IMR-90 (cell line): ENCODE data around the gene VPS41. TPM values are rescaled to one million over a fixed set of nuclear protein-coding genes. Genes with fewer than 3 reads are reported as not detected.

ENCODE experiments used
- ATAC-seq: fragments of 200-7000 bp; cut with Tn5 transposase; 2 replicates; pipeline ENCODE4 v1.9.1; 2020; ENCODE audit warnings: low read depth, mild to moderate bottlenecking, moderate library complexity
- BruUV-seq: library from RNA; stranded (reverse); fragments of 400-500 nt; replicated peaks from 2 replicates; lab custom pipeline; 2021; lab: Mats Ljungman, UMichigan
- CTCF ChIA-PET: fragments of 300-600 bp; formaldehyde crosslinking; extraction: SDS; loops from one replicate; lab custom pipeline; 2021; ENCODE audit warnings: antibody characterized with exemption; lab: Yijun Ruan, JAX
- POLR2A ChIA-PET: fragments of 300-600 bp; sonication (Branson Sonifier 250); formaldehyde crosslinking; loops from one replicate; lab custom pipeline; 2022; ENCODE audit warnings: antibody characterized with exemption; ENCODE audit not compliant: unreplicated experiment; lab: Charles Lee
- DNase-seq: peaks from one replicate; pipeline ENCODE4 v3.0.0; 2013
- H2AFZ ChIP-seq: replicated peaks from 2 replicates; pipeline ENCODE3; 2013; ENCODE audit warnings: low read length, mild to moderate bottlenecking; ENCODE audit not compliant: poor library complexity
- H2AK5ac ChIP-seq: 2 replicates; pipeline ENCODE4 v1.6.1; 2013; ENCODE audit warnings: low read depth, low read length, inconsistent platforms
- H2AK9ac ChIP-seq: replicated peaks from 2 replicates; pipeline ENCODE3; 2013; ENCODE audit warnings: mild to moderate bottlenecking, low read depth, low read length, moderate library complexity; ENCODE audit not compliant: poor library complexity
- H2BK120ac ChIP-seq: 2 replicates; pipeline ENCODE4 v1.6.1; 2013; ENCODE audit warnings: low read depth, low read length, inconsistent platforms
- H2BK15ac ChIP-seq: 3 replicates; pipeline ENCODE4 v1.6.1; 2013; ENCODE audit warnings: low read depth, low read length, inconsistent platforms
- H2BK20ac ChIP-seq: 2 replicates; pipeline ENCODE4 v1.6.1; 2013; ENCODE audit warnings: low read depth, mild to moderate bottlenecking, inconsistent platforms, low read length, moderate library complexity
- H2BK5ac ChIP-seq: 2 replicates; pipeline ENCODE4 v1.6.1; 2013; ENCODE audit warnings: mild to moderate bottlenecking, low read depth, low read length, inconsistent platforms; ENCODE audit not compliant: poor library complexity, severe bottlenecking
- H3K14ac ChIP-seq: replicated peaks from 2 replicates; pipeline ENCODE4 v1.6.1; 2013; ENCODE audit warnings: low read depth, low read length, inconsistent platforms
- H3K18ac ChIP-seq: 2 replicates; pipeline ENCODE4 v1.6.1; 2013; ENCODE audit warnings: low read depth, low read length, control low read depth
- H3K23ac ChIP-seq: 2 replicates; pipeline ENCODE4 v1.6.1; 2013; ENCODE audit warnings: low read depth, low read length, inconsistent platforms
- H3K27ac ChIP-seq: 2 replicates; pipeline ENCODE4 v1.5.1; 2013; ENCODE audit warnings: mild to moderate bottlenecking, control low read depth, low read length; ENCODE audit not compliant: insufficient read depth
- H3K27me3 ChIP-seq: 2 replicates; pipeline ENCODE4 v1.6.1; 2013; ENCODE audit warnings: low read length; ENCODE audit not compliant: control insufficient read depth, insufficient read depth
- H3K36me3 ChIP-seq: 2 replicates; pipeline ENCODE4 v1.6.1; 2013; ENCODE audit warnings: low read length, mixed read lengths; ENCODE audit not compliant: control insufficient read depth, insufficient read depth
- H3K4ac ChIP-seq: 2 replicates; pipeline ENCODE4 v1.6.1; 2013; ENCODE audit warnings: low read depth, low read length, inconsistent platforms
- H3K4me1 ChIP-seq: 2 replicates; pipeline ENCODE4 v1.6.1; 2013; ENCODE audit warnings: low read length, mixed read lengths; ENCODE audit not compliant: control insufficient read depth, insufficient read depth
- H3K4me2 ChIP-seq: 2 replicates; pipeline ENCODE4 v1.6.1; 2013; ENCODE audit warnings: low read depth, mild to moderate bottlenecking, control low read depth, low read length, moderate library complexity
- H3K4me3 ChIP-seq: 2 replicates; pipeline ENCODE4 v1.5.1; 2013; ENCODE audit warnings: low read depth, mild to moderate bottlenecking, control low read depth, low read length, moderate library complexity; ENCODE audit not compliant: insufficient read depth
- H3K56ac ChIP-seq: 2 replicates; pipeline ENCODE4 v1.6.1; 2013; ENCODE audit warnings: low read length, inconsistent platforms; ENCODE audit not compliant: insufficient read depth; ENCODE audit errors: extremely low read depth
- H3K79me1 ChIP-seq, 2 experiments: 2 replicates each; pipeline ENCODE4 v1.6.1; 2013; ENCODE audit warnings: low read length in 2 of 2, inconsistent platforms in 1 of 2, low read depth in 1 of 2
- H3K9ac ChIP-seq: 2 replicates; pipeline ENCODE4 v1.6.1; 2013; ENCODE audit warnings: low read depth, low read length, control low read depth
- H3K9me1 ChIP-seq: 2 replicates; pipeline ENCODE4 v1.6.1; 2013; ENCODE audit warnings: low read length, inconsistent platforms; ENCODE audit not compliant: insufficient read depth
- H3K9me3 ChIP-seq: 2 replicates; pipeline ENCODE4 v1.6.1; 2013; ENCODE audit warnings: low read length; ENCODE audit not compliant: control insufficient read depth, insufficient read depth
- H4K20me1 ChIP-seq: 2 replicates; pipeline ENCODE4 v1.6.1; 2013; ENCODE audit warnings: low read length, inconsistent platforms; ENCODE audit not compliant: insufficient read depth
- H4K5ac ChIP-seq: 2 replicates; pipeline ENCODE4 v1.6.1; 2013; ENCODE audit warnings: mild to moderate bottlenecking, low read depth, low read length, control low read depth
- H4K8ac ChIP-seq, 2 experiments: 2 replicates each; pipeline ENCODE4 v1.6.1; 2013; ENCODE audit warnings: low read depth in 2 of 2, low read length in 2 of 2, control low read depth in 1 of 2, inconsistent platforms in 1 of 2
- H4K91ac ChIP-seq: 2 replicates; pipeline ENCODE4 v1.6.1; 2013; ENCODE audit warnings: low read depth, low read length, inconsistent platforms; ENCODE audit not compliant: insufficient read depth
- CEBPB ChIP-seq: IDR thresholded peaks from 2 replicates; pipeline ENCODE4 v1.6.1; 2012; ENCODE audit warnings: low read depth, low read length, improper control_type of control experiment
- CHD1 ChIP-seq: IDR thresholded peaks from 2 replicates; pipeline ENCODE4 v1.6.1; 2012; ENCODE audit warnings: low read depth, low read length, improper control_type of control experiment
- MAFK ChIP-seq: IDR thresholded peaks from 2 replicates; pipeline ENCODE4 v1.6.1; 2012; ENCODE audit warnings: low read depth, low read length, improper control_type of control experiment
- MAZ ChIP-seq: IDR thresholded peaks from 2 replicates; pipeline ENCODE4 v1.6.1; 2012; ENCODE audit warnings: low read depth, mild to moderate bottlenecking, low read length, improper control_type of control experiment, moderate library complexity, borderline replicate concordance
- POLR2A ChIP-seq: IDR thresholded peaks from 2 replicates; pipeline ENCODE4 v1.6.1; 2012; ENCODE audit warnings: mild to moderate bottlenecking, low read depth, low read length
- RAD21 ChIP-seq: IDR thresholded peaks from 2 replicates; pipeline ENCODE4 v1.6.1; 2012; ENCODE audit warnings: low read length, improper control_type of control experiment
- SMC3 ChIP-seq: fragments of 150-350 bp; IDR thresholded peaks from 2 replicates; pipeline ENCODE4 v1.6.1; 2016; ENCODE audit warnings: low read depth, mild to moderate bottlenecking, antibody characterized with exemption, low read length, moderate library complexity
- WGBS, 2 experiments: methylation state at CpG; one replicate each; pipeline versions ENCODE4 v1.1.5 to v1.1.7; 2013; ENCODE audit warnings: missing lambda C conversion rate in 2 of 2; ENCODE audit not compliant: insufficient read length in 1 of 2; ENCODE audit errors: extremely low coverage in 2 of 2; 5-methylcytosine and 5-hydroxymethylcytosine counted together
- dilution Hi-C: fragments of 300-500 bp; cut with HindIII; formaldehyde crosslinking; loops from one replicate; pipeline ENCODE4 v1.14.3; 2018; ENCODE audit warnings: low sequenced_read_pairs; ENCODE audit not compliant: unreplicated experiment
- in situ Hi-C: fragments of 300-500 bp; cut with MboI; formaldehyde crosslinking; loops from 3 replicates; pipeline ENCODE4 v1.14.3; 2019; ENCODE audit warnings: low sequenced_read_pairs, inconsistent platforms, mixed read lengths
- intact Hi-C: fragments of 100-400 bp; cut with micrococcal nuclease; formaldehyde crosslinking; loops from 2 replicates; pipeline ENCODE4 v1.10.0; 2022
- polyA plus RNA-seq, 3 experiments: library from polyadenylated mRNA; depleted of rRNA; stranded (reverse); fragments of >200 nt; gene quantifications; 2 replicates each; pipeline ENCODE4 v1.2.3, GENCODE V29; 2012; ENCODE audit warnings: low replicate concordance in 1 of 3
- total RNA-seq: library from RNA; depleted of rRNA; stranded (reverse); fragments of >200 nt; gene quantifications from 2 replicates; pipeline ENCODE4 v1.2.3, GENCODE V29; 2012
- TF ChIP-seq, protein P1 (sequence below): fragments of 150-350 bp; IDR thresholded peaks from 2 replicates; pipeline ENCODE4 v1.6.1; 2016; ENCODE audit warnings: low read depth, mild to moderate bottlenecking, low read length, moderate library complexity, borderline replicate concordance
- TF ChIP-seq, protein P2 (sequence below): fragments of 150-350 bp; IDR thresholded peaks from 2 replicates; pipeline ENCODE4 v1.6.1; 2017; ENCODE audit warnings: mild to moderate bottlenecking, antibody characterized with exemption, low read length, low read depth

Gene VPS41
- total and polyA plus RNA-seq, 2 of the 4 experiments (the other 2 are of a cell fraction) = 16.0 to 28.0 TPM

DNA sequence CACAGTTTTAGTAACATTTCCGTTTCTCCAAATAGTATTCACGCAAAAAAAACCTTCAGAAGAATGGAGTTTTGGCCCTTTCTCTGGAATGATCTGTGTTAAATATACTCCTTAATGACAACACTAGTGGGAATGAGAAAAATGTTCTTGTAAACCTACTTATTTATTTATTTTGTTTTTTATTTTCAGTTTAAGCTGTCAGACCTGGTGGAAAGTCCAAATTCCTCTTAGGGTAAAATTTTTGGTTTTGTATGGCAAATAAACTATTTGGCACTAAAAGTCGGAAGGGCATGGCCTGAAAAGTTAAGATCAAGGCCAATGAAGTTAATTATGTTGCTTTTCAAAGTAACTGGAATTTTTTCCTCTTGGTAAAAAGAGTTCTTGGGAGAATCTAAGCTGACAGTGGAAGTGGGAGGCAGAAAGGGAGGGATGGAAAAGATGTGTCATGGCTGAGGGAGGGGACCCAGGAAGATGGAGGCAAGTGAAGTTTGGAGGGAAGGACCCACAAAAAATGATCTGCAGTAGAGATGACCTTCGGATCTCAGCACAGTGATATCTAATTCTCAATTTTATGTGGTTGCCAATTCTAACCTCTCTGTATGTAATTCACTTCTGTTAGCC is 33.5 kb upstream of the VPS41 start:
- Histone ChIP-seq H3K23ac (no peak overlapping the region), H2BK120ac (no peak overlapping the region), H4K91ac (no peak overlapping the region), H4K5ac (no peak overlapping the region), H3K9ac (no peak overlapping the region), H3K4ac (no peak overlapping the region), H2BK20ac (no peak overlapping the region), H3K36me3 (no peaks in the 10 kb centered on the region), H4K20me1 (no peaks in the 10 kb centered on the region), H2AK9ac (no peak overlapping the region), H3K14ac (no peak overlapping the region), H3K4me1 (no peaks in the 10 kb centered on the region), H2AK5ac (no peak overlapping the region), H3K9me1 (no peaks in the 10 kb centered on the region), H2BK5ac (no peak overlapping the region), H3K4me3 (no peak overlapping the region), H3K27me3 (peaks cover 1% of the 10 kb centered on the region; the same call in 1 of the 2 replicates), H2AFZ (no peak overlapping the region), H3K56ac (no peak overlapping the region), H3K18ac (no peak overlapping the region), H3K79me1 (no peaks in the 10 kb centered on the region), H3K4me2 (no peak overlapping the region), H4K8ac (no peak overlapping the region), H2BK15ac (no peak overlapping the region), H3K9me3 (no peaks in the 10 kb centered on the region), H3K27ac (no peak overlapping the region)
- TF ChIP-seq SMC3 = no peak
- TF ChIP-seq MAZ = no peak
- TF ChIP-seq MAFK = no peak
- no peak for TF ChIP-seq RAD21
- TF ChIP-seq, protein P1, sequence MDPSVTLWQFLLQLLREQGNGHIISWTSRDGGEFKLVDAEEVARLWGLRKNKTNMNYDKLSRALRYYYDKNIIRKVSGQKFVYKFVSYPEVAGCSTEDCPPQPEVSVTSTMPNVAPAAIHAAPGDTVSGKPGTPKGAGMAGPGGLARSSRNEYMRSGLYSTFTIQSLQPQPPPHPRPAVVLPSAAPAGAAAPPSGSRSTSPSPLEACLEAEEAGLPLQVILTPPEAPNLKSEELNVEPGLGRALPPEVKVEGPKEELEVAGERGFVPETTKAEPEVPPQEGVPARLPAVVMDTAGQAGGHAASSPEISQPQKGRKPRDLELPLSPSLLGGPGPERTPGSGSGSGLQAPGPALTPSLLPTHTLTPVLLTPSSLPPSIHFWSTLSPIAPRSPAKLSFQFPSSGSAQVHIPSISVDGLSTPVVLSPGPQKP = no peak
- TF ChIP-seq, protein P2, sequence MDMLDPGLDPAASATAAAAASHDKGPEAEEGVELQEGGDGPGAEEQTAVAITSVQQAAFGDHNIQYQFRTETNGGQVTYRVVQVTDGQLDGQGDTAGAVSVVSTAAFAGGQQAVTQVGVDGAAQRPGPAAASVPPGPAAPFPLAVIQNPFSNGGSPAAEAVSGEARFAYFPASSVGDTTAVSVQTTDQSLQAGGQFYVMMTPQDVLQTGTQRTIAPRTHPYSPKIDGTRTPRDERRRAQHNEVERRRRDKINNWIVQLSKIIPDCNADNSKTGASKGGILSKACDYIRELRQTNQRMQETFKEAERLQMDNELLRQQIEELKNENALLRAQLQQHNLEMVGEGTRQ = no peak
- TF ChIP-seq CEBPB = no peak
- TF ChIP-seq POLR2A = no peak
- no peak for TF ChIP-seq CHD1
- DNase-seq = no peak
- dilution Hi-C loops (no loop called here), in situ Hi-C loops (loop anchor here (25.0 kb wide), 1 partner anchor 520 kb away; no protein-coding TSS in a partner anchor), intact Hi-C loops (no loop called here)
- no peak for ATAC-seq
- no TSS peak for BruUV-seq
- no CpG with 5 or more reads among the region's 4 CpGs for WGBS, 2 experiments
- POLR2A ChIA-PET = no interaction called here
- CTCF ChIA-PET = no interaction called here
